Sigmoid colon (tissue), 7 donors: ENCODE data around the gene TEN1. TPM values are rescaled to one million over a fixed set of nuclear protein-coding genes. Genes with fewer than 3 reads are reported as not detected.

Experiments used
- DNase-seq: peaks from one replicate; pipeline ENCODE4 v3.0.0-alpha.2; 2019
- H3K27ac ChIP-seq, 4 donors: fragments of 200-600 bp; sonication (generic); one replicate each; pipeline ENCODE4 v1.5.1; 2016 to 2019; ENCODE audit warnings: mild to moderate bottlenecking in 1 of 4
- H3K27me3 ChIP-seq, 3 donors: fragments of 200-600 bp; sonication (generic); one replicate each; pipeline ENCODE4 v1.5.1; 2019; ENCODE audit warnings: mild to moderate bottlenecking in 1 of 3
- H3K36me3 ChIP-seq, 4 donors: fragments of 200-600 bp; sonication (generic); one replicate each; pipeline ENCODE4 v1.5.1; 2016 to 2019
- H3K4me1 ChIP-seq, 4 donors: fragments of 200-600 bp; sonication (generic); one replicate each; pipeline ENCODE4 v1.5.1; 2017 to 2019
- H3K4me3 ChIP-seq, 4 donors: fragments of 200-600 bp; sonication (generic); one replicate each; pipeline ENCODE4 v1.5.1; 2017 to 2019; ENCODE audit warnings: mild to moderate bottlenecking in 2 of 4, moderate library complexity in 1 of 4
- H3K9me3 ChIP-seq, 4 donors: fragments of 200-600 bp in 3 of 4; sonication (generic) in 3 of 4; one replicate each; pipeline versions ENCODE4 v1.5.1 to v1.6.1; 2013 to 2019
- EP300 ChIP-seq, 4 donors: sonication (generic); formaldehyde crosslinking; IDR thresholded peaks; one replicate each; pipeline ENCODE4 v1.6.1; 2017; ENCODE audit warnings: antibody characterized with exemption in 4 of 4
- POLR2A ChIP-seq, 2 donors: fragments of 450-650 bp; IDR thresholded peaks; one replicate each; pipeline ENCODE4 v1.6.1; 2016; ENCODE audit warnings: antibody characterized with exemption in 2 of 2, mild to moderate bottlenecking in 2 of 2, moderate library complexity in 2 of 2
- POLR2AphosphoS5 ChIP-seq, 4 donors: sonication (generic); formaldehyde crosslinking; IDR thresholded peaks; one replicate each; pipeline ENCODE4 v1.6.1; 2017; ENCODE audit warnings: antibody characterized with exemption in 4 of 4
- WGBS, 2 donors: extraction: QIAGEN DNeasy Blood & Tissue Kit; methylation state at CpG; one replicate each; pipeline ENCODE4 v1.1.7; 2013; 5-methylcytosine and 5-hydroxymethylcytosine counted together
- intact Hi-C: fragments of 100-400 bp; cut with DNase I; formaldehyde crosslinking; loops from one replicate; pipeline ENCODE4 v1.15.1; 2023
- polyA plus RNA-seq, 3 donors: library from polyadenylated mRNA; stranded (reverse); fragments of 200-250 nt; gene quantifications; one replicate each; pipeline ENCODE4 v1.2.3, GENCODE V29; 2013
- total RNA-seq, 4 donors: library from RNA; depleted of rRNA; stranded (reverse); fragments of >200 nt; gene quantifications; one replicate each; pipeline ENCODE4 v1.1.0, GENCODE V29; 2016
- TF ChIP-seq, protein P1 (sequence below), 4 experiments: fragments of 450-650 bp in 3 of 4; fragments of 200-600 bp in 1 of 4; IDR thresholded peaks; one replicate each; pipeline ENCODE4 v1.5.1; 2016 to 2019; ENCODE audit warnings: antibody characterized with exemption in 4 of 4, mild to moderate bottlenecking in 3 of 4, moderate library complexity in 2 of 4
- donor health status: healthy with polysubstance abuse.
- donor health status: Bipolar disorder and iron deficiency.
- donor health status: healthy.

TEN1 gene
- total and polyA plus RNA-seq, 7 donors, result 5.3 to 78.8 (median 14.8) TPM

DNA sequence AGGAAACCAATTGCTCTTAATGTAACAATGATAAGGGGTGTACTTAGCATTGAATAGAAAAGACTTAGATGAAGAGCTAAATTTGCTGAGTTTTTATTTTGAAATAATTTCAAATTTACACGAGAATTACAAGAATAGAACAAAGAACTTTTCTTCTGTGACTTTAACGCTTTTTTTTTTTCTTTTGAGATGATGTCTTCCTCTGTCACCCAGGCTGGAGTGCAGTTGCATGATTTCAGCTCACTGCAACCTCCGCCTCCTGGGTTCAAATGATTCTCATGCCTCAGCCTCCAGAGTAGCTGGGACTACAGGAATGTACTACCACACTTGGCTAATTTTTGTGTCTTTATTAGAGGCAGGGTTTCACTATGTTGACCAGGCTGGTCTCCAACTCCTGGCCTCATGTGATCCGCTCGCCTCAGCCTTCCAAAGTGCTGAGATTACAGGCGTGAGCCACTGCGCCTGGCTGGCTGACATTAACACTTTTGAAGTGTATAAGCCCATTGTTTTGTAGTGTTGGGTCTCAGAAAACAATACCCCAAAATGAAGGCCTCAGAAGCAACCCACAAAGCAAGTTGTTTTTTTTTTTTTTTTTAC lies 2.1 kb downstream of the TEN1 start:
- DNase-seq, result no peak
- no peaks in the 10 kb centered on the region for H3K9me3 ChIP-seq
- 92 to 94% methylated on average over 7 of the region's 7 CpGs for WGBS, 2 donors

DNA sequence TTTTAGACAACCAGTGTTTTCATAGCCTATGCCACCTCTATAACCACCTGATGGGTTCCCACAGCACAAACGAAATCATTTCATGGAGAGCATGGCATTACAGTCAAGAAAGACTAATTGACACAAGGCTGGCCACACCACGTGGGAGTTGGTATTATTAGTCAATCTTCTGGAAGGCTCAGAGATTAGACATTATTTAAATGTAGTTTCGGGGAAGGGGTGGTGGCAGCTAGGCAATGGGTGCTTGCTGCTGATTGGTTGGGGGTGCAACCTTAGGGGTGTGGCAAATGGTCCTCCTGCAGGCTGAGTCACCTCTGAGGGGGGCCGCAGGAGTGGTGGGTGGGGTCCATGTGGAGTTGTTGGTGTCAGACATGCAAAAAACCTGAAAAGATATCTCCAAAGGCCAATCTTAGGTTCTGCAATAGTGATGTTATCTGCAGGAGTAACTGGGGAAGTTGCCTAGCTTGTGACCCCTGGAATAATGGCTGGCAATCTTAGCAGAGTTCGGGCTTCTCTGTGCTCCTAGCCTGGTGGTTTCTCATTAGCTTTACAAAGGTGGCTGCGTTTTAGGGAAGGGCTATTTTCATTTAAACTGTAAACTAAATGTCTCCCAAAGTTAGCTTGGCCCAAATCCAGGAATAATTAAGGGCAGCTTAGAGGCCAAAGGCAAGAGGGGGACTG lies 4.6 kb downstream of the TEN1 start:
- Histone ChIP-seq H3K27ac (no peak overlapping the region), H3K4me3 (no peak overlapping the region), H3K27me3 (no peaks in the 10 kb centered on the region), H3K9me3 (no peaks in the 10 kb centered on the region), H3K4me1 (peaks cover 0 to 10% (median 6%) of the 10 kb centered on the region in 4 donors), H3K36me3 (no peaks in the 10 kb centered on the region)
- TF ChIP-seq, protein P1, sequence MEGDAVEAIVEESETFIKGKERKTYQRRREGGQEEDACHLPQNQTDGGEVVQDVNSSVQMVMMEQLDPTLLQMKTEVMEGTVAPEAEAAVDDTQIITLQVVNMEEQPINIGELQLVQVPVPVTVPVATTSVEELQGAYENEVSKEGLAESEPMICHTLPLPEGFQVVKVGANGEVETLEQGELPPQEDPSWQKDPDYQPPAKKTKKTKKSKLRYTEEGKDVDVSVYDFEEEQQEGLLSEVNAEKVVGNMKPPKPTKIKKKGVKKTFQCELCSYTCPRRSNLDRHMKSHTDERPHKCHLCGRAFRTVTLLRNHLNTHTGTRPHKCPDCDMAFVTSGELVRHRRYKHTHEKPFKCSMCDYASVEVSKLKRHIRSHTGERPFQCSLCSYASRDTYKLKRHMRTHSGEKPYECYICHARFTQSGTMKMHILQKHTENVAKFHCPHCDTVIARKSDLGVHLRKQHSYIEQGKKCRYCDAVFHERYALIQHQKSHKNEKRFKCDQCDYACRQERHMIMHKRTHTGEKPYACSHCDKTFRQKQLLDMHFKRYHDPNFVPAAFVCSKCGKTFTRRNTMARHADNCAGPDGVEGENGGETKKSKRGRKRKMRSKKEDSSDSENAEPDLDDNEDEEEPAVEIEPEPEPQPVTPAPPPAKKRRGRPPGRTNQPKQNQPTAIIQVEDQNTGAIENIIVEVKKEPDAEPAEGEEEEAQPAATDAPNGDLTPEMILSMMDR (IDR thresholded peaks at IDR 0.05), result no peak
- TF ChIP-seq POLR2AphosphoS5 (IDR thresholded peaks at IDR 0.05), result no peak
- no peak for TF ChIP-seq POLR2A (IDR thresholded peaks at IDR 0.05)
- TF ChIP-seq EP300 (IDR thresholded peaks at IDR 0.05), result no peak
- no peak for DNase-seq
- intact Hi-C loops, result no loop called here
- 44 to 74% methylated on average over 6 of the region's 6 CpGs for WGBS, 2 donors

More for the DNA sequence above, 2.1 kb downstream of the TEN1 start:
- peaks cover 0 to 32% (median 27%) of the 10 kb centered on the region in 4 donors for H3K4me1 ChIP-seq
- no peak overlapping the region for H3K4me3 ChIP-seq
- peak overlapping the region in 1 of 4 donors; percentile 97 for H3K27ac ChIP-seq
- TF ChIP-seq POLR2AphosphoS5 (IDR thresholded peaks at IDR 0.05) (no peak), EP300 (IDR thresholded peaks at IDR 0.05) (no peak), POLR2A (IDR thresholded peaks at IDR 0.05) (no peak)
- H3K36me3 ChIP-seq, result no peaks in the 10 kb centered on the region
- intact Hi-C loops, result no loop called here
- H3K27me3 ChIP-seq, result no peaks in the 10 kb centered on the region

DNA sequence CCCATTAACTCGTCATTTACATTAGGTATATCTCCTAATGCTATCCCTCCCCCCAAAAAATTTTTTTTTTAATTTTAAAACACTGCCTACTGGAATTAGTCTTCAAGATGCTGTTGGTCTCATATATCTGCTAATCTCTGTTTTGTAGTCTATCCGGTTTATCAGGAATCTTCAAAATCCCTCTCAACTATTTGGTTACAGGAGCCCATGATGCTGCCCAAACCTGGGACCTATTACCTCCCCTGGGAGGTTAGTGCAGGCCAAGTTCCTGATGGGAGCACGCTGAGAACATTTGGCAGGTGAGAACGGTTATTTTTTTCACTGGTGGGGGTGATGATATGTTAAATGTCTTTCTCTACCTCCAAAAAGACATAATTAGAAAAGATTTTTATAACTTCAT lies 6.9 kb downstream of the TEN1 start:
- Histone ChIP-seq H3K4me1 (no peaks in the 10 kb centered on the region), H3K4me3 (no peak overlapping the region), H3K36me3 (no peaks in the 10 kb centered on the region), H3K27ac (no peak overlapping the region), H3K9me3 (no peaks in the 10 kb centered on the region), H3K27me3 (no peaks in the 10 kb centered on the region)
- no peak for DNase-seq
- 94 to 98% methylated on average over 4 of the region's 4 CpGs for WGBS, 2 donors
- TF ChIP-seq POLR2AphosphoS5 (IDR thresholded peaks at IDR 0.05) (no peak), POLR2A (IDR thresholded peaks at IDR 0.05) (no peak), EP300 (IDR thresholded peaks at IDR 0.05) (no peak)
- TF ChIP-seq, protein P1 (IDR thresholded peaks at IDR 0.05), result no peak
- intact Hi-C loops, result no loop called here

DNA sequence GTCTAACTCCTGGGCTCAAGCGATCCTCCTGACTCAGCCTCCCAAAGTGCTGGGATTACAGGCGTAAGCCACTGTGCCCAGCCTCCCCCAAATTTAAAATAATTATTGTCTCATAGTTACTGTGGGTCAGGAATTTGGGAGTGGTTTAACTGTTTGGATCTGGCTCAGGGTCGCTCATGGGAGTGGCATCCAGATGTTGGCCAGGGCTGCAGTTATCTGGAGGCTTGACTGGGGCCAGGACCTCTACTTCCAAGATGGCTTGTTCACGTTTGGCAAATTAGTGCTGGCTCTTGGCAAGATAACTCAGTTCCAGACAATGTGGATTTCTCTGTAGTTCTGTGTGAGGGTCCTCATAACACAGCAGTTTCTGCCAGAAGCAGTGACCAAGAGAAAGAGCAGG lies 8.0 kb downstream of the TEN1 start:
- 79 to 84% methylated on average over 4 of the region's 4 CpGs for WGBS, 2 donors
- H3K4me1 ChIP-seq, result no peaks in the 10 kb centered on the region
- no peaks in the 10 kb centered on the region for H3K9me3 ChIP-seq
- no peaks in the 10 kb centered on the region for H3K27me3 ChIP-seq
- no peak for TF ChIP-seq POLR2AphosphoS5 (IDR thresholded peaks at IDR 0.05)
- TF ChIP-seq, protein P1 (IDR thresholded peaks at IDR 0.05), result no peak
- TF ChIP-seq EP300 (IDR thresholded peaks at IDR 0.05), result no peak
- no peak for TF ChIP-seq POLR2A (IDR thresholded peaks at IDR 0.05)
- H3K27ac ChIP-seq, result no peak overlapping the region
- no peak for DNase-seq
- H3K36me3 ChIP-seq, result peaks cover 0 to 9% (median 0%) of the 10 kb centered on the region in 4 donors
- H3K4me3 ChIP-seq, result no peak overlapping the region
- intact Hi-C loops, result no loop called here

DNA sequence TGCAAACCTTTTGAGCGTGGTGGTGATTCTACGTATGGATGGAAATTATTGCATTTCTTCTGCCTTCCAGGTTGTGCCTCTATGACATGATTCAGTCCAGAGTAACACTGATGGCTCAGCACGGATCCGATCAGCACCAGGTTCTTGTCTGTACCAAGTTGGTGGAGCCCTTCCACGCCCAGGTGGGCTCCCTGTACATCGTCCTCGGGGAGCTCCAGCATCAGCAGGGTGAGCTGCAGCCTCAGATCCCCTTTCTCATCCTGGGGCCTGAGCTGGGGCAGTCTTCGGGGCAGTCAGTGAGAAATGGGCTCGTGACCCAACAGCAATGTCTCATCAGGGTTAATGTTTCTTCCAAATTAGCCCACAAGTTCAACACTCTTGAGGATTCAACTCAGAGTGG lies 12.4 kb downstream of the TEN1 start:
- H3K27me3 ChIP-seq, result no peaks in the 10 kb centered on the region
- no peaks in the 10 kb centered on the region for H3K4me1 ChIP-seq
- no peaks in the 10 kb centered on the region for H3K9me3 ChIP-seq
- no peak overlapping the region for H3K27ac ChIP-seq
- no peak for DNase-seq
- peaks cover 0 to 32% (median 2%) of the 10 kb centered on the region in 4 donors for H3K36me3 ChIP-seq
- WGBS, 2 donors, result 89 to 98% methylated on average over 9 of the region's 9 CpGs
- H3K4me3 ChIP-seq, result no peak overlapping the region
- no peak for TF ChIP-seq POLR2A (IDR thresholded peaks at IDR 0.05)
- TF ChIP-seq, protein P1 (IDR thresholded peaks at IDR 0.05), result no peak
- TF ChIP-seq EP300 (IDR thresholded peaks at IDR 0.05), result no peak
- no peak for TF ChIP-seq POLR2AphosphoS5 (IDR thresholded peaks at IDR 0.05)
- intact Hi-C loops, result no loop called here
